ENCODE results near the gene ZNF573. TPM values are rescaled to one million over a fixed set of nuclear protein-coding genes. Genes with fewer than 3 reads are reported as not detected.
A peak's percentile ranks its signal among the peaks of the same experiment; 100 is the strongest.

The ZNF573 gene
- total and polyA plus RNA-seq, 2 of the 13 experiments (the other 11 are each of a cell fraction or from before 2014, with no cell fraction given), result 3.1 to 9.3 TPM

DNA sequence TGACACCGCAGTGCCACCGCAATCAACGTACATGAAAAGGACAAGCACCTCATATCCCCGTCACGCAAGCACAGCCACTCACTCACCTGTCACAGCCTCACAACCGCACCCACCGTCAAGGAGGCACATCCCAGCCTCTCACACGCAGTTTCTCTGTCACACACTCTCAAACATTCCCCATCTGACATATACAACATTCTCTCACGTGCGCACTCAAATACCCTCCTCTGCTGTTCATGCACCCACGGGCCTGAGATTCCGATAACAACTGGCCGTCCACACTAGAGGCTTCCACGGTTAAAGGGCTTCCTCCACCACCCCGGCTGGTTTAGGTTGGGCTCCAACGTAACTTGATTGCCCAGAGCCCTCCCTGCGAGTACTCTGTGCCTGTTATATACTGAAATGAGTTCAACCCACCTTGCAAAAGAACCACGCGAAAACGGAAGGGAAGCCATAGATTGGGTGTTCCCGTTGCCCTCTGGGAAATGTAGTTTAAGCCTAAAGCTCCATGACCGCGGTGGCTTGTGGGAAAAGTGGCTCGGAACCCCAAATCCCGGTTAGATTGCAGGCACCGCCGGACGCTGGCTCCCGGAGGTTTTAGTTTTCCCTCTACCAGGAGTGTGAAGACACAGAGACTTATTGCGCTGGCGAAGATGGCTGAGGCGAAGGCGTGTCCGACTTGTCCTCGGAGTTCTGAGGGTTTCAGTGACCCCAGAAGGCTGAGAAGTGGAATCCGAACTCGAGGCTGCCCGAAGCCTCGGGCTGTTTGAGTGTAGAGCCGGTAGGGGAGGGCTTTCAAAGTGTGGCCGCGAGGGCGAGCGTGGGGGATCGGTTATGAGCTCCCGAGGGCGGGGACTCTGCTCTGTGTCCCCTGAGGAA is at the start of gene ZNF573 (continued):
- TF ChIP-seq MAFF (IDR thresholded peaks at IDR 0.05; ENCODE audit: low read depth, low read length), result no peak
- 0 out of 2 replicates have a peak, but pooled peaks have one; percentile 26 for TF ChIP-seq ELF3 (CRISPR knock-in tag; IDR thresholded peaks at IDR 0.05)
- peak; percentile 87 for TF ChIP-seq ZNF224 (CRISPR knock-in tag; IDR thresholded peaks at IDR 0.05)
- TF ChIP-seq ZNF496 (CRISPR knock-in tag; IDR thresholded peaks at IDR 0.05; ENCODE audit: insufficient replicate concordance), result no peak
- TF ChIP-seq U2AF2 (IDR thresholded peaks at IDR 0.05; ENCODE audit: low read depth, low read length), result no peak
- TF ChIP-seq, protein P1, sequence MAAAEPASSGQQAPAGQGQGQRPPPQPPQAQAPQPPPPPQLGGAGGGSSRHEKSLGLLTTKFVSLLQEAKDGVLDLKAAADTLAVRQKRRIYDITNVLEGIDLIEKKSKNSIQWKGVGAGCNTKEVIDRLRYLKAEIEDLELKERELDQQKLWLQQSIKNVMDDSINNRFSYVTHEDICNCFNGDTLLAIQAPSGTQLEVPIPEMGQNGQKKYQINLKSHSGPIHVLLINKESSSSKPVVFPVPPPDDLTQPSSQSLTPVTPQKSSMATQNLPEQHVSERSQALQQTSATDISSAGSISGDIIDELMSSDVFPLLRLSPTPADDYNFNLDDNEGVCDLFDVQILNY (CRISPR knock-in tag; conservative IDR thresholded peaks at IDR 0.05), result no peak
- TF ChIP-seq TEAD3 (CRISPR knock-in tag; optimal IDR thresholded peaks at IDR 0.05; ENCODE audit: borderline replicate concordance), result peak; percentile 11
- TF ChIP-seq SAFB2 (CRISPR knock-in tag; IDR thresholded peaks at IDR 0.05; ENCODE audit: borderline replicate concordance, low read depth), result no peak
- peak; percentile 61; the same call in 1 of the 2 replicates for TF ChIP-seq ZNF333 (CRISPR knock-in tag; IDR thresholded peaks at IDR 0.05; ENCODE audit: borderline replicate concordance)
- no peak for TF ChIP-seq SRF (IDR thresholded peaks at IDR 0.05; ENCODE audit: low read depth, low read length)
- TF ChIP-seq, protein P2, sequence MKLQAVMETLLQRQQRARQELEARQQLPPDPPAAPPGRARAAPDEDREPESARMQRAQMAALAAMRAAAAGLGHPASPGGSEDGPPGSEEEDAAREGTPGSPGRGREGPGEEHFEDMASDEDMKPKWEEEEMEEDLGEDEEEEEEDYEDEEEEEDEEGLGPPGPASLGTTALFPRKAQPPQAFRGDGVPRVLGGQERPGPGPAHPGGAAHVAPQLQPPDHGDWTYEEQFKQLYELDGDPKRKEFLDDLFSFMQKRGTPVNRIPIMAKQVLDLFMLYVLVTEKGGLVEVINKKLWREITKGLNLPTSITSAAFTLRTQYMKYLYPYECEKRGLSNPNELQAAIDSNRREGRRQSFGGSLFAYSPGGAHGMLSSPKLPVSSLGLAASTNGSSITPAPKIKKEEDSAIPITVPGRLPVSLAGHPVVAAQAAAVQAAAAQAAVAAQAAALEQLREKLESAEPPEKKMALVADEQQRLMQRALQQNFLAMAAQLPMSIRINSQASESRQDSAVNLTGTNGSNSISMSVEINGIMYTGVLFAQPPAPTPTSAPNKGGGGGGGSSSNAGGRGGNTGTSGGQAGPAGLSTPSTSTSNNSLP (IDR thresholded peaks at IDR 0.05; ENCODE audit: low read depth, low read length), result no peak
- TF ChIP-seq, protein P3, sequence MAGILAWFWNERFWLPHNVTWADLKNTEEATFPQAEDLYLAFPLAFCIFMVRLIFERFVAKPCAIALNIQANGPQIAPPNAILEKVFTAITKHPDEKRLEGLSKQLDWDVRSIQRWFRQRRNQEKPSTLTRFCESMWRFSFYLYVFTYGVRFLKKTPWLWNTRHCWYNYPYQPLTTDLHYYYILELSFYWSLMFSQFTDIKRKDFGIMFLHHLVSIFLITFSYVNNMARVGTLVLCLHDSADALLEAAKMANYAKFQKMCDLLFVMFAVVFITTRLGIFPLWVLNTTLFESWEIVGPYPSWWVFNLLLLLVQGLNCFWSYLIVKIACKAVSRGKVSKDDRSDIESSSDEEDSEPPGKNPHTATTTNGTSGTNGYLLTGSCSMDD (CRISPR knock-in tag; IDR thresholded peaks at IDR 0.05), result no peak
- TF ChIP-seq, protein P4, sequence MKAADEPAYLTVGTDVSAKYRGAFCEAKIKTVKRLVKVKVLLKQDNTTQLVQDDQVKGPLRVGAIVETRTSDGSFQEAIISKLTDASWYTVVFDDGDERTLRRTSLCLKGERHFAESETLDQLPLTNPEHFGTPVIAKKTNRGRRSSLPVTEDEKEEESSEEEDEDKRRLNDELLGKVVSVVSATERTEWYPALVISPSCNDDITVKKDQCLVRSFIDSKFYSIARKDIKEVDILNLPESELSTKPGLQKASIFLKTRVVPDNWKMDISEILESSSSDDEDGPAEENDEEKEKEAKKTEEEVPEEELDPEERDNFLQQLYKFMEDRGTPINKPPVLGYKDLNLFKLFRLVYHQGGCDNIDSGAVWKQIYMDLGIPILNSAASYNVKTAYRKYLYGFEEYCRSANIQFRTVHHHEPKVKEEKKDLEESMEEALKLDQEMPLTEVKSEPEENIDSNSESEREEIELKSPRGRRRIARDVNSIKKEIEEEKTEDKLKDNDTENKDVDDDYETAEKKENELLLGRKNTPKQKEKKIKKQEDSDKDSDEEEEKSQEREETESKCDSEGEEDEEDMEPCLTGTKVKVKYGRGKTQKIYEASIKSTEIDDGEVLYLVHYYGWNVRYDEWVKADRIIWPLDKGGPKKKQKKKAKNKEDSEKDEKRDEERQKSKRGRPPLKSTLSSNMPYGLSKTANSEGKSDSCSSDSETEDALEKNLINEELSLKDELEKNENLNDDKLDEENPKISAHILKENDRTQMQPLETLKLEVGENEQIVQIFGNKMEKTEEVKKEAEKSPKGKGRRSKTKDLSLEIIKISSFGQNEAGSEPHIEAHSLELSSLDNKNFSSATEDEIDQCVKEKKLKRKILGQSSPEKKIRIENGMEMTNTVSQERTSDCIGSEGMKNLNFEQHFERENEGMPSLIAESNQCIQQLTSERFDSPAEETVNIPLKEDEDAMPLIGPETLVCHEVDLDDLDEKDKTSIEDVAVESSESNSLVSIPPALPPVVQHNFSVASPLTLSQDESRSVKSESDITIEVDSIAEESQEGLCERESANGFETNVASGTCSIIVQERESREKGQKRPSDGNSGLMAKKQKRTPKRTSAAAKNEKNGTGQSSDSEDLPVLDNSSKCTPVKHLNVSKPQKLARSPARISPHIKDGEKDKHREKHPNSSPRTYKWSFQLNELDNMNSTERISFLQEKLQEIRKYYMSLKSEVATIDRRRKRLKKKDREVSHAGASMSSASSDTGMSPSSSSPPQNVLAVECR (CRISPR knock-in tag; IDR thresholded peaks at IDR 0.05; ENCODE audit: borderline replicate concordance), result peak; percentile 75; the same call in 1 of the 2 replicates
- no peak for TF ChIP-seq ZNF816 (CRISPR knock-in tag; IDR thresholded peaks at IDR 0.05; ENCODE audit: borderline replicate concordance)
- TF ChIP-seq GLI4 (CRISPR knock-in tag; IDR thresholded peaks at IDR 0.05; ENCODE audit: borderline replicate concordance), result 0 out of 2 replicates have a peak, but pooled peaks have one; percentile 57
- TF ChIP-seq, protein P5, sequence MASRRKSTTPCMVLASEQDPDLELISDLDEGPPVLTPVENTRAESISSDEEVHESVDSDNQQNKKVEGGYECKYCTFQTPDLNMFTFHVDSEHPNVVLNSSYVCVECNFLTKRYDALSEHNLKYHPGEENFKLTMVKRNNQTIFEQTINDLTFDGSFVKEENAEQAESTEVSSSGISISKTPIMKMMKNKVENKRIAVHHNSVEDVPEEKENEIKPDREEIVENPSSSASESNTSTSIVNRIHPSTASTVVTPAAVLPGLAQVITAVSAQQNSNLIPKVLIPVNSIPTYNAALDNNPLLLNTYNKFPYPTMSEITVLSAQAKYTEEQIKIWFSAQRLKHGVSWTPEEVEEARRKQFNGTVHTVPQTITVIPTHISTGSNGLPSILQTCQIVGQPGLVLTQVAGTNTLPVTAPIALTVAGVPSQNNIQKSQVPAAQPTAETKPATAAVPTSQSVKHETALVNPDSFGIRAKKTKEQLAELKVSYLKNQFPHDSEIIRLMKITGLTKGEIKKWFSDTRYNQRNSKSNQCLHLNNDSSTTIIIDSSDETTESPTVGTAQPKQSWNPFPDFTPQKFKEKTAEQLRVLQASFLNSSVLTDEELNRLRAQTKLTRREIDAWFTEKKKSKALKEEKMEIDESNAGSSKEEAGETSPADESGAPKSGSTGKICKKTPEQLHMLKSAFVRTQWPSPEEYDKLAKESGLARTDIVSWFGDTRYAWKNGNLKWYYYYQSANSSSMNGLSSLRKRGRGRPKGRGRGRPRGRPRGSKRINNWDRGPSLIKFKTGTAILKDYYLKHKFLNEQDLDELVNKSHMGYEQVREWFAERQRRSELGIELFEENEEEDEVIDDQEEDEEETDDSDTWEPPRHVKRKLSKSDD (CRISPR knock-in tag; IDR thresholded peaks at IDR 0.05; ENCODE audit: low read depth), result no peak

All from HepG2 (cell line).